HAP-1 (cell line): ENCODE data around the gene SIPA1L3.

Experiments used
- DNase-seq, 2 experiments: peaks; one replicate each; pipeline ENCODE4 v3.0.0-alpha.2; 2016 to 2020; ENCODE audit warnings: low spot score in 2 of 2
- H3K27me3 ChIP-seq: fragments of 250-450 bp; sonication (Bioruptor Pico); 2 replicates; pipeline ENCODE4 v1.5.1; 2020; ENCODE audit warnings: low read depth, mild to moderate bottlenecking, moderate library complexity
- H3K36me3 ChIP-seq: fragments of 250-450 bp; sonication (Bioruptor Pico); replicated peaks from 2 replicates; pipeline ENCODE4 v1.5.1; 2020; ENCODE audit warnings: mild to moderate bottlenecking
- H3K4me1 ChIP-seq: fragments of 250-450 bp; sonication (Bioruptor Pico); 2 replicates; pipeline ENCODE4 v1.5.1; 2020; ENCODE audit warnings: mild to moderate bottlenecking
- H3K4me3 ChIP-seq: fragments of 250-450 bp; sonication (Bioruptor Pico); 2 replicates; pipeline ENCODE4 v1.5.1; 2020; ENCODE audit warnings: mild to moderate bottlenecking, moderate library complexity
- H3K9me3 ChIP-seq: fragments of 250-450 bp; sonication (Bioruptor Pico); 2 replicates; pipeline ENCODE4 v1.5.1; 2020; ENCODE audit warnings: mild to moderate bottlenecking, moderate library complexity
- in situ Hi-C: fragments of 300-500 bp; cut with MboI; formaldehyde crosslinking; loops from 3 replicates; pipeline ENCODE4 v1.14.3; 2020; ENCODE audit warnings: low sequenced_read_pairs, inconsistent platforms, mixed read lengths

The SIPA1L3 gene

DNA sequence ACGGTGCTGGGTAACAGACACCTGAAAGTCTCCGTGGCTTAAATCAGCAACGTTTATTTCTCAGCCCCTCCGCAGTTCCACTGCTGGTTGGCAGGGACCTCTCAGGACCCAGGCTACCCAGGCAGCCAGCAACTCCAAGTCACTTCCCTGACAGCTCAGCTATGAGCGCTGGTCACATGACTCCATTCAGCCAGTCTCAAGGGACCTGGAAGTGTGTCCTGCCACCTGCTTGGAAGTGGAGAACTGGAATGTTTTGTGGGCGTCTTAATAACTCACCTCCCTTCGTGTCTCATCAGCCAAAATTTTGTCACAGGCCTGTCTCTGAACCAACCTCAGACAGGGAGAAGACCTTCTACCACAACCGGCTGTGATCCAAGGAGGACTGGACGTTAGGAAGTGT lies 244.2 kb downstream of the SIPA1L3 start:
- no peaks in the 10 kb centered on the region for H3K9me3 ChIP-seq

DNA sequence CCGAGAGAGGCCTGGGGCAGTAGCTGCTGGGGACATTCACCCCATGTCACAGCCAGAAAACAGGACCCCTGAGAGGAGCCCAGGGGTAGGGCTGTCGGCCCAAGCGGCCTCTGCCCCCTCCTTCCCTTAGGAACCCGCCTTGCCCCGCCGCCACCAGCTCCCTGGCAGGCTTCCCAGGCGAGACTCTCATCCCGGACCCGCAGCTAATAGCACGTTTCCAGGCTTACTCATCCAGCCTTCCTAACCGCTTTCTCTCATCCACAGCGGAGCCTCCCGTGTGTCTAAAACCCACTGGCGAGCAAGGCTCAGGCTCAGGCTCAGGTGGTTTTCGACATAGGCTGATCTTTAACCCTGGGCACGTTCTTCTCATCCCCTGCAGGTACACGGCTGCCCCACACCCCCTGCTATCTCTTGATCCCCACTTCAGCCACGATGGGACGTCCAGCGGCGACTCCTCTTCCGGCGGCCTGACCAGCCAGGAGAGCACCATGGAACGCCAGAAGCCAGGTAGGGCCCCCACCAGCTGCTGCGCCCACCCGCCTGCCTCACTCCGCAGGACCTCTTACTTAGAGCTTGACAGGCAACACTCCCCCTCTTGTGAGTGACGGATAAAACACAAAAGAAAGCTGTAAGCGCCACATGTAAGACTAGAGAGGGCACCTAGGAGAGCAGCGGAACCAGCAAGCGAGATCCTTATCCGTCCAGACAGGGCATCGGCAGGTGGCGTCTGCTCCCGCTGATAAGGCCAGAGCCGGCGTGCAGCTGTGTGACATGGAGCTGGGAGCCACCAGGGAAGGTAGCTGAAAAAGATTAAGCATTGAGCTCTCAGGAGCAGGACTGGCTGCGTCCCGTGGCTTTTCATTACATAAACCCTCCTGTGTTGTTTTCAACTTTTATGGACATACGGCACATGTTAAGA lies 245.7 kb downstream of the SIPA1L3 start:
- no peaks in the 10 kb centered on the region; the same call in 1 of the 2 replicates for H3K36me3 ChIP-seq
- H3K4me3 ChIP-seq, result no peak overlapping the region
- H3K9me3 ChIP-seq, result no peaks in the 10 kb centered on the region
- H3K4me1 ChIP-seq, result no peaks in the 10 kb centered on the region
- DNase-seq, result no peak
- no peaks in the 10 kb centered on the region for H3K27me3 ChIP-seq
- in situ Hi-C loops, result no loop called here

More for the DNA sequence above, 244.2 kb downstream of the SIPA1L3 start:
- no peak for DNase-seq
- in situ Hi-C loops, result no loop called here
- no peak overlapping the region for H3K4me3 ChIP-seq
- H3K36me3 ChIP-seq, result no peaks in the 10 kb centered on the region; the same call in 1 of the 2 replicates
- H3K4me1 ChIP-seq, result no peaks in the 10 kb centered on the region
- no peaks in the 10 kb centered on the region for H3K27me3 ChIP-seq

DNA sequence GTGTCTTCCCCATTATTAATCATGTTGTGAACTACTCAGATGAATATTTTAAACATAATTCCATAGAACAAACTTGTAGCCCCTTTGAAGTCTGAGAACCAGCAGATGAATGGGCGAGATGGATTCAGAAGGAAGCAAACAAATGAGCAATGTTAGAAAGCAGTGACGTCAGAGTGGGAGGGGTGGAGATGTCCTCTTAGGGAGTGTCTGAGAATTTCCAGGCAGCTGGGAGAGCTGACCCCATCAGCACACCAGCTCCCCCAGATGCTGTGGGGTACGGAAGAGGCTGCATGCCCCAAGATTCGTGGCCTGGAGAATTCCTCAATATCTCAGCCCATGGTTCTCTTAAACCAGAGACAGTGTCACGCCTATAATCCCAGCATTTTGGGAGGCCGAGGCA lies 248.4 kb downstream of the SIPA1L3 start:
- H3K9me3 ChIP-seq, result no peaks in the 10 kb centered on the region
- peak in 1 of 2 experiments; percentile 23 for DNase-seq
- in situ Hi-C loops, result no loop called here
- H3K27me3 ChIP-seq, result no peaks in the 10 kb centered on the region
- no peaks in the 10 kb centered on the region for H3K4me1 ChIP-seq
- H3K36me3 ChIP-seq, result no peaks in the 10 kb centered on the region; the same call in 1 of the 2 replicates
- H3K4me3 ChIP-seq, result no peak overlapping the region

DNA sequence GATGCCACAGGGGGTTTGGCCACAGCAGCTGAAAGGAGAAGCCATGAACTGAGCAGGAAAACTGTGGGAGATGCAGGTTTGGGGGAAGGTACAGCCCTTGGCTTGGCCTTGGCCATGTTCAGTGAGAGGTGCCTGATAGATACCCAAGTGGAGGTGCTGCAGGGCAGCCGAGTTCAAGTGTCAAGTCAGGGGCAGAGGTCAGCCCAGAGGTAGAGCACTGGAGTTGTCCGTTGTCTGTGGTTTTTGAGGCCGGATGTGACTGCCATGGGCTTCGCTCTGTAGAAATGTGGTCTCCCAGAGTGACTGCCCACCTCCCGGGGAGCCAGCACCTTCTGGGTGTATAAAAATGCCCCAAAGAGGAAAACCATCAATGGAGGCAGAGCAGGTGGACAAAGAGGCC lies 251.7 kb downstream of the SIPA1L3 start:
- peaks cover 4% of the 10 kb centered on the region for H3K36me3 ChIP-seq
- H3K4me3 ChIP-seq, result no peak overlapping the region
- in situ Hi-C loops, result no loop called here
- H3K4me1 ChIP-seq, result no peaks in the 10 kb centered on the region
- H3K27me3 ChIP-seq, result no peaks in the 10 kb centered on the region
- no peak for DNase-seq
- H3K9me3 ChIP-seq, result peaks cover 6% of the 10 kb centered on the region; the same call in 1 of the 2 replicates

DNA sequence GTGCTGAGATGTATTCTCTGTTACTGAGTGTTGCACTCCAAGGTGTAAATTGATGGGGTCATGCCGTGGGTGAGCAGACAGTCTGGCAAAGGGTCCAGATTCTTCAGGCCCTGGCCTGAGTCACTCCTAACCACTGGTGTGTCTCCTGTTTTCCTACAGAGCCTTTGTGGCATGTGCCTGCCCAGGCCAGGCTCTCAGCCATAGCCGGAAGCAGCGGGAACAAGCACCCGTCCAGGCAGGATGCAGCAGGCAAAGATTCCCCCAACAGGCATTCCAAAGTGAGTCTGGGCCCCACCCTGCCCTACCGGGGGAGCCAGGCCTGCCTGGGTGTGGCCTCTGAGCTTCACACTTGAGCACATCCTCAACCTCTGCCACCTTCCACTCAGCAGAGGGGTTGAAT lies 255.1 kb downstream of the SIPA1L3 start:
- peaks cover 11% of the 10 kb centered on the region for H3K36me3 ChIP-seq
- in situ Hi-C loops, result no loop called here

DNA sequence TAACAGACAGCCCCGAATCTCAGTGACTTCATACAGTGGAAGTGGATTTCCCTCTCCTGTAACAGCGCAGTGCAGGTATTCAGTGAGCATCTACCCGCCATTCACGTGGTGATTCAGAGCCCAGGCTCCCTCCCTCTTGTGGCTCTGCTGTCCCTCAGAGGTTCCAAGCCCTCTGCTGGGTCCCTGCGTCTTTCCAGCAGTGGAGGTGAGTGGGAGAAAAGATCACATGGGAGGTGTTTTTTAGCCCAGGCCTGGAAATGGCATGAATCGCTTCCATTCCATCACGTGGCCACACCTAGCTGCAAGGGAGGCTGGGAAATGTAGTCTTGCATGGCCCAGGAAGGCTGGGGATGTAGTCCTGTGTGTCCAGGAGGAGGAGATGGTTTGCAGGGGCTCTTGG lies 255.6 kb downstream of the SIPA1L3 start:
- DNase-seq, result no peak
- H3K36me3 ChIP-seq, result peaks cover 11% of the 10 kb centered on the region

More for the DNA sequence above, 255.1 kb downstream of the SIPA1L3 start:
- H3K9me3 ChIP-seq, result peaks cover 6% of the 10 kb centered on the region; the same call in 1 of the 2 replicates
- DNase-seq, result no peak
- no peak overlapping the region for H3K4me3 ChIP-seq
- H3K4me1 ChIP-seq, result no peaks in the 10 kb centered on the region
- H3K27me3 ChIP-seq, result no peaks in the 10 kb centered on the region

DNA sequence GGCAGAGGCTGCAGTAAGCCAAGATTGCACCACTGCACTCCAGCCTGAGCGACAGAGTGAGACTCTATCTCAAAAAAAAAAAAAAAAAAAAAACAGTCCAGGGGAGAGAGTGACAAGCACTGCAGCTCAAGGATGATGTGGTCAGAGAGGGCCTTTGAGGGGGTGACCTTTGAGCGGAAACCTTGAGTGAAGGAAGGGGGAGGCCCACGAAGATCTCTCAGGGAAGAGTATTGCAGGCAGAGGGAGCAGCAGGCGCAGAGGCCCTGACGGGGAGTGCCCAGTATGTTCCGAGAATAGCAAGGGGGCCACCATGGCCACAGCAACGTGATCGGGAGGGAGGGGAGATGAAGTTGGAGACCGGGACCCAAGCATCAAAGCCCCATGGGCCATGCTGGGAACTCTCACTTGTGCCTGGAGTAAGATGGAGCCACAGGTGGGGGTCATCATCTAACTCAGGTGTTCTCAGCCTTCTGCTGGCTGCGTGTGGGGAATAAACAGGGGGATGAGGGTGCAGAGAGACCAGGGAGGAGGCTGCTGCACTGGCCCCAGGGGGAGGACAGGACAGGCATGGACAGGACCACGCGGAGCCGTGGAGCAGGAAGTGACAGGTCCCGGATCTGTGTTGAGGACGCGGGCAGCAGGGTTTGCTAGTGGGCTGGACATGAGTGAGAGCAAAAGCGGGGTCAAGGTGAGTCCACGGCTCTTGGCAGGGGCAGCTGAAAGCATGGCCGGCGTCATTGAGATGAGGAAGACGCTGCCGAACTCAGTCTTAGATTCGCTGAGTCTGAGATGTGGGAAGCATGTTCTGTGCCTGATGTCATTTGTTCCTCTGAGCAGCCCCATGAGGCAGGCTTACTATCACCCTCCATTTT lies 256.6 kb downstream of the SIPA1L3 start:
- Histone ChIP-seq H3K9me3 (peaks cover 6% of the 10 kb centered on the region; the same call in 1 of the 2 replicates), H3K27me3 (no peaks in the 10 kb centered on the region), H3K36me3 (peaks cover 11% of the 10 kb centered on the region), H3K4me1 (no peaks in the 10 kb centered on the region), H3K4me3 (no peak overlapping the region)
- in situ Hi-C loops, result no loop called here
- no peak for DNase-seq

More for the DNA sequence above, 255.6 kb downstream of the SIPA1L3 start:
- H3K27me3 ChIP-seq, result no peaks in the 10 kb centered on the region
- H3K9me3 ChIP-seq, result peaks cover 6% of the 10 kb centered on the region; the same call in 1 of the 2 replicates
- in situ Hi-C loops, result no loop called here
- H3K4me3 ChIP-seq, result no peak overlapping the region
- H3K4me1 ChIP-seq, result no peaks in the 10 kb centered on the region

DNA sequence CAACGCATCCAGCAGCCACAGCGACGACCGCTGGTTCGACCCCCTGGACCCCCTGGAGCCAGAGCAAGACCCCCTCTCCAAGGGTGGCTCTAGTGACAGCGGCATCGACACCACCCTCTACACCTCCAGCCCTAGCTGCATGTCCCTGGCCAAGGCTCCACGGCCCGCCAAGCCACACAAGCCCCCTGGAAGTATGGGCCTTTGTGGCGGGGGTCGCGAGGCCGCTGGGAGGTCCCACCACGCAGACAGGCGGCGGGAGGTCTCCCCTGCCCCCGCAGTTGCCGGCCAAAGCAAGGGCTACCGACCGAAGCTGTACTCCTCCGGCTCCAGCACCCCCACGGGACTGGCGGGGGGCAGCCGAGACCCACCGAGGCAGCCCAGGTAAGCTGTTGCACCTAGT lies 257.5 kb downstream of the SIPA1L3 start:
- Histone ChIP-seq H3K4me1 (no peaks in the 10 kb centered on the region), H3K27me3 (no peaks in the 10 kb centered on the region), H3K36me3 (peaks cover 11% of the 10 kb centered on the region), H3K4me3 (no peak overlapping the region), H3K9me3 (peaks cover 6% of the 10 kb centered on the region; the same call in 1 of the 2 replicates)
- in situ Hi-C loops, result no loop called here
- DNase-seq, result no peak

DNA sequence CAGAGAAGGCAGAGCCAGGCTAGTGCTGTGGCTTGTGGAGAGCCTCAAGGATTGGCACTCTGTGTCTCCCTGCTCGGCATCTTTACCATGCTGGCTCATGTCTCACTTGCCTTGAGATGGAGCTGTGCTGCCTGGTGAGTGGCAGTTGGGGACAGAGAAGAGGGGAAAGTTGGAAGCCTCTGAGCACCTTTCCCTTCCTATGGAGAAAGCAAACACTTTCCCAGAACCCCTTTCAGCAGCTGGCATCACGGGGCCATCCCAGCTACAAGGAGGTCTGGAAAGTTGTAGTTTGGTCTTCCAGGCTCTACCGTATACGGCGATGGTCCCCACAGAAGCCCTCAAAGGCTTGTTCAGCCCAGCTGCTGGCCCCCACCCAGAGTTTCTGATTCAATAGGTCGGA lies 258.3 kb downstream of the SIPA1L3 start:
- Histone ChIP-seq H3K4me3 (no peak overlapping the region), H3K9me3 (peaks cover 6% of the 10 kb centered on the region; the same call in 1 of the 2 replicates), H3K27me3 (no peaks in the 10 kb centered on the region), H3K36me3 (peaks cover 11% of the 10 kb centered on the region), H3K4me1 (no peaks in the 10 kb centered on the region)
- in situ Hi-C loops, result no loop called here
- DNase-seq, result no peak

DNA sequence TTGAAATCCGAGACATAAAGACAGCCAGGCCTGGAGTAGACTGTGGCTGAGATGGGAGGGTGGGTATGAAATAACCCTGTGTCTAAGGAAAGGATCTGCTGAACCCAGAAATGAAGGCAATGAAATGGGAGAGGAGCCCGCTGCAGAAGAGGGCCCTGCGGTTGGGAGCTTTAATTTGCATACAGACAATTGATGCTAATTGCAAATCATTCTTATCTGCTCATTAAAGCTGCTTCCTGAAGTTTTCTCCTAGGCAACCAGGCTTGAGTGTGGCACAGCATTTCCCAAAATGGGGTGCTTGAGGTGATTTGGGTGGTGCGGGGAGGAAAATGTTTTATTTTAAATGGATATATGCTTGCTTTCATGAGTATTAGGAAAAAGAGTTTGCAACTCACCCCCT lies 261.6 kb downstream of the SIPA1L3 start:
- Histone ChIP-seq H3K4me3 (no peak overlapping the region), H3K9me3 (no peaks in the 10 kb centered on the region), H3K27me3 (no peaks in the 10 kb centered on the region), H3K4me1 (no peaks in the 10 kb centered on the region), H3K36me3 (peaks cover 7% of the 10 kb centered on the region)
- in situ Hi-C loops, result no loop called here
- no peak for DNase-seq

DNA sequence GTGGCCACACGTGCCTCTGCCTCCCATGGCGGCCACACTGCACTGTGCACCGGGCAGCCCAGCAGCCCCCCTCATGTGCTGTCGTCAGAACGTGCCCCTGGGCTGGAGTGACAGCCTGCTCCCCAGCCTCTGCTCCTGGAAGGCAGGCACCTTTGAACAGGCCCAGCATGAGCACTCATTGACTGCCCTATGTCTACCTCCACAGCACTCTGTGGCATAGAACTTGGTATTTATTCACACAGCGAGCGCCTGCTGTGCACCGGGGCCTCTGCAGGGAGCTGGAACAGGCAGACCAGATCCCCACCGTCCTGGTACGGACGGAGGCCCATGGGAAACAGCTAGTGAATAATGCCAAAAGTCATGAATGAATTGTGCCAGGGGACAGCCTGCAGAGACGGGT lies 263.3 kb downstream of the SIPA1L3 start:
- H3K9me3 ChIP-seq, result no peaks in the 10 kb centered on the region
- no peaks in the 10 kb centered on the region for H3K4me1 ChIP-seq
- no peak for DNase-seq
- H3K36me3 ChIP-seq, result no peaks in the 10 kb centered on the region; the same call in 1 of the 2 replicates
- no peak overlapping the region for H3K4me3 ChIP-seq
- in situ Hi-C loops, result no loop called here
- H3K27me3 ChIP-seq, result no peaks in the 10 kb centered on the region

DNA sequence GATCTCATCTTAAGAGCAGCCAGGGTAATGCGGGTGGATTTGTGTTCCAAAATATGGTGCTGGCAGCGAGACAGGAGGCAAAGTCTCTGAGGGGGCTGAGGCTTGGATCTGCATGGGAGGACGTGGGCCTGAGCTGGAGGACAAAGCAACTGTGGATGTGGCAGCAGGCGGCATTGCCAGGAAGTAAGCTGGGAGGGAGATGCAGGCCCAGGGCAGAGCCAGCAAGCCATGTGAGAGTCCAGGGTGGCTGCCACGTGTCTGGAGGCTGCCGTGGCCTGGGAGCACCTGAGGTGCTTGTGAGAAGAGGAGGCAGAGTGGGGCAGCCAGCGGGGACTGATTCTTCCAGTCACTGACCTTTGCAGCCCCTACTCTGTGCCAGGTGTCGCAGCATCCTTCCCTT lies 265.0 kb downstream of the SIPA1L3 start:
- H3K4me1 ChIP-seq, result no peaks in the 10 kb centered on the region
- in situ Hi-C loops, result no loop called here
- no peak overlapping the region for H3K4me3 ChIP-seq
- no peaks in the 10 kb centered on the region for H3K9me3 ChIP-seq
- no peaks in the 10 kb centered on the region; the same call in 1 of the 2 replicates for H3K36me3 ChIP-seq
- no peak for DNase-seq
- H3K27me3 ChIP-seq, result no peaks in the 10 kb centered on the region

DNA sequence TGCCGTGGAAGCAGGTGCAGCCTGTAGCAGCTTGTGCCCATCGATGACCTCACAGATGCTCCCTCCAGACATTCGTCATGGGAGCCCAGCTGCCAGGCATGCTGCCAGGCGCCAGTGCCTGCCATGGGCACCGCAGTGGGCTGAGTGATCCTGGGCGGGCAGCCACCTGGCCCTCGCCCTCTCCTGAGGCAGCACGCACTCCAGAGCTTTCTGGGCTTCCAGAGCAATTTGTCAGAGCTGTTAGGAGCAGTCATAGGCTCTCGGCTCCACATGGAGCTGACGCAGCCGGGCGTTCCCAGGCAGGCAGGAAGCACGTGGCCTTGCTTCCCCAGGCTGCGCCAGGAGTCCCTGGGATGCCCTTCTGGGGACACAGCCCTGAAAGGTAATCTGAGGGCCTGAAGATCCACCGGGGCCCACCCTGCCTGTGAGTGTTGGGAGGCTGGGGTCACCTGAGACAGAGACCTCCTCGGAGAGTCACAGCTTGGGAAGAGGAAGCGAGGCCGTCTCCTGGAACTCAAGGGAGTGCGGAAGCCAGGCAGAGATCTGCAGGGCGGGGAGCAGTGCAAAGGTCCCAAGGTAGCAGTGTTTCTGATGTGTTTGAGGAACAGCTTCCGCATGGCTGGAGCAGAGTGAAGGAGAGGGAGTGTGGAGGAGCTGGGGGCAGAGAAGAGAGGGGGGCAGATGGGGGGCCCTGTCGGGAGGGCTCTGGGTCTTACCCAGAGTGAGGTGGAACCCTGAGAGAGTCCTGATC lies 266.5 kb downstream of the SIPA1L3 start:
- Histone ChIP-seq H3K4me3 (no peak overlapping the region), H3K4me1 (no peaks in the 10 kb centered on the region), H3K36me3 (no peaks in the 10 kb centered on the region), H3K27me3 (no peaks in the 10 kb centered on the region), H3K9me3 (no peaks in the 10 kb centered on the region)
- no peak for DNase-seq
- in situ Hi-C loops, result no loop called here
